Measurements from ENCODE around the gene DLG2.

DLG2 gene

DNA sequence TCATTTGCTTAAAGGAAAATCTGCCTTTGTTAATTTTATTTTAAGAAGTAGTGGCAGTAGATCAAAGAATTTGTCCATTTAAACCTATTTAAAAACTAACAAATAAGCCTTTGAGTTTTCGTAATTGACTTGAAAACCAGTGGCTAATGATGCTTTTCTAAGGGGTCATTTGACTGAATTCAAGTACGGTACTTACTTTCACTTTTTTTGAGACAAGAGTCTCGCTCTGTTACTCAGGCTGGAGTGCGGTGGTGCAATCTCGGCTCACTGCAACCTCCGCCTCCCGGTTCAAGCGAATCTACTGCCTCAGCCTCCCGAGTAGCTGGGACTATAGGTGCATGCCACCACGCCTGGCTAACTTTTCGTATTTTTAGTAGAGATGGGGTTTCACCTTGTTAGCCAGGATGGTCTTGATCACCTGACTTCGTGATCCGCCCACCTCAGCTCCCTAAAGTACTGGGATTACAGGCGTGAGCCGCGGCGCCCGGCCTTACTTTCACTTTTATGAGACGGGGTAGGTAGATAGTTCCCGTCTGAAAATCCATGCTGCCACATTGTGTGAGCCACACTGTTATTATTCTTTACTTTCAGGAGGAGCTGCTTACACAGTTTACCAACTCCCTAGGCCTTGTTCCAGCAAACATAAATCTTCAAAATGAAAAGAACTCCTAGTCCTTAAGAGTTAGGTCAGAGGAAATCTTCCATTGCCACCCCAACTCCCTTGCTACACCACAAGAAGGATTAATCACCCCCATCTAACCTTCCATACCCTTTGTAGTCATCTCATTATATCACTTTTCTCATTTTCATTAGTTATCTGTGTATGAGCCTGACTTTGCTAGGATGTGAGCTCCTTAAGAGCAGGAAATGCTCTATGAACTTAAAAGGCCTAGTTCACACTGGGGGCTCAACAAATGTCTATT lies 1414.4 kb downstream of the DLG2 start:
- H3K4me3 ChIP-seq (ENCODE audit: low read depth, low read length): peak overlapping the region; percentile 16; the same call in 1 of the 2 replicates
- TF ChIP-seq, protein P1, sequence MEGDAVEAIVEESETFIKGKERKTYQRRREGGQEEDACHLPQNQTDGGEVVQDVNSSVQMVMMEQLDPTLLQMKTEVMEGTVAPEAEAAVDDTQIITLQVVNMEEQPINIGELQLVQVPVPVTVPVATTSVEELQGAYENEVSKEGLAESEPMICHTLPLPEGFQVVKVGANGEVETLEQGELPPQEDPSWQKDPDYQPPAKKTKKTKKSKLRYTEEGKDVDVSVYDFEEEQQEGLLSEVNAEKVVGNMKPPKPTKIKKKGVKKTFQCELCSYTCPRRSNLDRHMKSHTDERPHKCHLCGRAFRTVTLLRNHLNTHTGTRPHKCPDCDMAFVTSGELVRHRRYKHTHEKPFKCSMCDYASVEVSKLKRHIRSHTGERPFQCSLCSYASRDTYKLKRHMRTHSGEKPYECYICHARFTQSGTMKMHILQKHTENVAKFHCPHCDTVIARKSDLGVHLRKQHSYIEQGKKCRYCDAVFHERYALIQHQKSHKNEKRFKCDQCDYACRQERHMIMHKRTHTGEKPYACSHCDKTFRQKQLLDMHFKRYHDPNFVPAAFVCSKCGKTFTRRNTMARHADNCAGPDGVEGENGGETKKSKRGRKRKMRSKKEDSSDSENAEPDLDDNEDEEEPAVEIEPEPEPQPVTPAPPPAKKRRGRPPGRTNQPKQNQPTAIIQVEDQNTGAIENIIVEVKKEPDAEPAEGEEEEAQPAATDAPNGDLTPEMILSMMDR (IDR thresholded peaks at IDR 0.05; ENCODE audit: low read depth, low read length): no peak

- TF ChIP-seq, protein P1 (IDR thresholded peaks at IDR 0.05; ENCODE audit: low read depth, low read length): no peak
- H3K4me3 ChIP-seq (ENCODE audit: low read depth, low read length): no peak overlapping the region
Measured at GRCh38 chr11:84211896-84212295, 1415.2 kb downstream of the DLG2 start.

DNA sequence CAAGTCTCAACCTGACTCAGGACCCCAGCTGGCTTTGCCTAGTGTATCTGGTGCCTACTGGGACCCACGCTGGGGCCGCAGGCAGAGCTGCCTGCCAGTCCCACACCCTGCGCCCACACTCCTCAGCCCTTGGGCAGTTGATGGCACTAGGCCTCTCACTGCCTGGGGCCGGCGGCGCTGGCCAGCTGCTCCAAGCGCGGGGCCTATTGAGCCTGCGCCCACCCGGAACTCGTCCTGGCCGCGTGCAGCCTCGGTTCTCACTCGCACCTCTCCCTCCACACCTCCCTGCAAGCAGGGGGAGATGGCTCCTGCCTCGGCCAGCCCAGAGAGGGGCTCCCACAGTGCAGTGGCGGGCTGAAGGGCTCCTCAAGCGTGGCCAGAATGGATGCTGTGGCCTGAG lies 1432.4 kb downstream of the DLG2 start:
- H3K4me3 ChIP-seq (ENCODE audit: low read depth, low read length): no peak overlapping the region
- TF ChIP-seq, protein P1 (IDR thresholded peaks at IDR 0.05; ENCODE audit: low read depth, low read length): no peak

DNA sequence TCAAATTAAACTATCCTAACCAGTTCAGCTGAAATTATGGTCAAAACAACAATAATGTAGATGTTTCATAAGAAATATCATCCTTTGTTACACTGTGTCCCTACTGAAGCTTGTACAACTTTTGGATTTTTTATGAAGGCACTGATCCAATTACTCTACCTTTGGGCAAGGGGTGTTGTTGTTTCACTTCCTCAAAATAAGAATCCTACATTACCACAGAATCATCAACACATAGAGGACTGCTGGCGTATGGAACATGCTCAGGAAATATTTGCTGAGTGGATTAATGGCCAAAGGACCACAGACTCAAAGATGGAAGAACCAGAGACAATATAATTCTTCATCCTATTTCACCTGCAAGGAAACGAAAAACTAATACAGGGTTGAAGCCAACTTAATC lies 1433.4 kb downstream of the DLG2 start:
- TF ChIP-seq, protein P1 (IDR thresholded peaks at IDR 0.05; ENCODE audit: low read depth, low read length): no peak
- H3K4me3 ChIP-seq (ENCODE audit: low read depth, low read length): no peak overlapping the region

- no peak overlapping the region for H3K4me3 ChIP-seq (ENCODE audit: low read depth, low read length)
Measured at GRCh38 chr11:84188521-84188920, 1438.6 kb downstream of the DLG2 start.

DNA sequence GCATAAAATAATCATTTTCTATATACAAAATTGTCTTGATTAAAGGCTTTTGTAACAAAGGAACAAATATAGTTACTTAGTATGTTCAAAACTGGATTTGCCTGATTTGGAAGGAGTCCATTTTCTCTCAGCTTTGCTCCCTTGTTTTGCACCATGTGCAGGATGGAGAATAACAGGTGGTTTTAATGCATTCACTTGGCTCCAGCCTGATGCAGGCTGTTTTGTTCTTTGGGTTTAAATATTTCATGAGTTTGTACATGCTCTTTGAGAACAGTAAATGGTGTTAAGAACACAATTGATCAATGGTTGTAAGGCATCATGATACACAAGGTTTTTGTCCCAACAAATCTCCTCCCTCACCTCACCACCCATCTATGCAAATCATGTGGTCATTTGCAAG lies 1454.1 kb downstream of the DLG2 start:
- TF ChIP-seq, protein P1 (IDR thresholded peaks at IDR 0.05; ENCODE audit: low read depth, low read length): no peak
- no peak overlapping the region for H3K4me3 ChIP-seq (ENCODE audit: low read depth, low read length)

More at GRCh38 chr11:84188521-84188920, 1438.6 kb downstream of the DLG2 start:
- TF ChIP-seq, protein P1 (IDR thresholded peaks at IDR 0.05; ENCODE audit: low read depth, low read length): no peak

GRCh38 chr11:84165139-84165538 lies 1462.0 kb downstream of the DLG2 start:
- H3K4me3 ChIP-seq (ENCODE audit: low read depth, low read length): no peak overlapping the region
- TF ChIP-seq, protein P1 (IDR thresholded peaks at IDR 0.05; ENCODE audit: low read depth, low read length): no peak

All from WI38 (cell line).